ENCODE measurements around the gene GCG. TPM values are rescaled to one million over a fixed set of nuclear protein-coding genes. Genes with fewer than 3 reads are reported as not detected.

The GCG gene
- total RNA-seq, 2 donors from 2014 or later = not detected

- no peak for ATAC-seq (replicated peaks)
- H3K9me3 Mint-ChIP-seq = no peaks in the 10 kb centered on the region
- no peak overlapping the region for H3K4me3 Mint-ChIP-seq
- no peaks in the 10 kb centered on the region for H3K36me3 Mint-ChIP-seq (ENCODE audit: low read depth)
- no peak overlapping the region for H3K27ac Mint-ChIP-seq
- H3K4me1 Mint-ChIP-seq = no peaks in the 10 kb centered on the region
- H3K27me3 Mint-ChIP-seq = no peaks in the 10 kb centered on the region
Observed at GRCh38 chr2:162099836-162100235, 52.2 kb downstream of the GCG start.

Other genes starting within 250 kb of the GCG start
- 10 to 100 TPM; 34.6 to 97.7 TPM for gene DPP4, start 78.0 kb downstream of the GCG start, total RNA-seq
- gene FAP, start 91.2 kb upstream of the GCG start, total RNA-seq = not detected
- gene IFIH1, start 166.4 kb upstream of the GCG start, total RNA-seq = 10 to 100 TPM; 24.8 to 26.7 TPM
- gene GCA, start 191.9 kb upstream of the GCG start, total RNA-seq = 10 to 100 TPM; 23.4 to 31.2 TPM